ENCODE measurements around the gene LONP2. TPM values are rescaled to one million over a fixed set of nuclear protein-coding genes. Genes with fewer than 3 reads are reported as not detected.

LONP2 gene
- total RNA-seq, 2 donors from 2014 or later, result 55.1 to 67.0 TPM

GRCh38 chr16:48250520-48251278 lies 6.6 kb downstream of the LONP2 start:
- Histone ChIP-seq H3K27me3 (replicated peaks; ENCODE audit: insufficient read depth) (no peaks in the 10 kb centered on the region), H3K27ac (no peak overlapping the region), H3K4me1 (ENCODE audit: control insufficient read depth in 1 of 2, low read depth in 2 of 2) (peaks cover 18 to 22% of the 10 kb centered on the region in 2 donors), H3K4me3 (no peak overlapping the region), H3K9me3 (no peaks in the 10 kb centered on the region), H3K36me3 (peaks cover 3% of the 10 kb centered on the region)
- ATAC-seq (ENCODE audit: insufficient number of reproducible peaks, low FRiP score, low read depth), result no peak
- TF ChIP-seq CTCF (IDR thresholded peaks at IDR 0.05), result no peak
- no peak for DNase-seq (ENCODE audit: low spot score)

GRCh38 chr16:48252013-48252412 lies 7.9 kb downstream of the LONP2 start:
- Histone ChIP-seq H3K9me3 (no peaks in the 10 kb centered on the region), H3K4me3 (no peak overlapping the region), H3K27ac (no peak overlapping the region), H3K36me3 (peaks cover 3% of the 10 kb centered on the region), H3K27me3 (replicated peaks; ENCODE audit: insufficient read depth) (no peaks in the 10 kb centered on the region), H3K4me1 (ENCODE audit: control insufficient read depth in 1 of 2, low read depth in 2 of 2) (peaks cover 5 to 10% of the 10 kb centered on the region in 2 donors)
- DNase-seq (ENCODE audit: low spot score) (no peak), ATAC-seq (ENCODE audit: insufficient number of reproducible peaks, low FRiP score, low read depth) (no peak)
- TF ChIP-seq CTCF (IDR thresholded peaks at IDR 0.05), result no peak

- no peak for ATAC-seq (ENCODE audit: insufficient number of reproducible peaks, low FRiP score, low read depth)
- H3K4me3 ChIP-seq, result no peak overlapping the region
- H3K36me3 ChIP-seq, result peaks cover 3% of the 10 kb centered on the region
- no peak for TF ChIP-seq CTCF (IDR thresholded peaks at IDR 0.05)
- DNase-seq (ENCODE audit: low spot score), result no peak
- H3K9me3 ChIP-seq, result no peaks in the 10 kb centered on the region
- H3K27me3 ChIP-seq (replicated peaks; ENCODE audit: insufficient read depth), result no peaks in the 10 kb centered on the region
- H3K27ac ChIP-seq, result no peak overlapping the region
- no peaks in the 10 kb centered on the region for H3K4me1 ChIP-seq (ENCODE audit: control insufficient read depth in 1 of 2, low read depth in 2 of 2)
These were observed 12.6 kb downstream of the LONP2 start for GRCh38 chr16:48256579-48257177.

- no peaks in the 10 kb centered on the region for H3K4me1 ChIP-seq (ENCODE audit: control insufficient read depth in 1 of 2, low read depth in 2 of 2)
- H3K4me3 ChIP-seq, result no peak overlapping the region
- H3K27me3 ChIP-seq (replicated peaks; ENCODE audit: insufficient read depth), result no peaks in the 10 kb centered on the region
- no peak for TF ChIP-seq CTCF (IDR thresholded peaks at IDR 0.05)
- H3K9me3 ChIP-seq, result no peaks in the 10 kb centered on the region
- ATAC-seq (ENCODE audit: insufficient number of reproducible peaks, low FRiP score, low read depth), result no peak
- no peak for DNase-seq (ENCODE audit: low spot score)
- H3K36me3 ChIP-seq, result peaks cover 15% of the 10 kb centered on the region
- no peak overlapping the region for H3K27ac ChIP-seq
These were observed 17.5 kb downstream of the LONP2 start for GRCh38 chr16:48261569-48261968.

- no peak overlapping the region for H3K27ac ChIP-seq
- no peaks in the 10 kb centered on the region for H3K4me1 ChIP-seq (ENCODE audit: control insufficient read depth in 1 of 2, low read depth in 2 of 2)
- H3K36me3 ChIP-seq, result peaks cover 15% of the 10 kb centered on the region
- DNase-seq (ENCODE audit: low spot score) (no peak), ATAC-seq (ENCODE audit: insufficient number of reproducible peaks, low FRiP score, low read depth) (no peak)
- no peak for TF ChIP-seq CTCF (IDR thresholded peaks at IDR 0.05)
- H3K4me3 ChIP-seq, result no peak overlapping the region
- H3K9me3 ChIP-seq, result no peaks in the 10 kb centered on the region
- no peaks in the 10 kb centered on the region for H3K27me3 ChIP-seq (replicated peaks; ENCODE audit: insufficient read depth)
These were observed 18.5 kb downstream of the LONP2 start for GRCh38 chr16:48262631-48263030.

All from thoracic aorta (tissue), 2 donors.